A673 (cell line): ENCODE measurements around the gene NXNL1.

ENCODE experiments used
- EZH2 ChIP-seq: fragments of 200-600 bp; sonication (generic); IDR thresholded peaks from 2 replicates; pipeline ENCODE4 v1.6.1; 2017; ENCODE audit warnings: borderline replicate concordance, low read depth, mild to moderate bottlenecking, mixed read lengths, antibody characterized with exemption, low read length; ENCODE audit not compliant: poor library complexity, severe bottlenecking
- TF ChIP-seq, protein P1 (sequence below): fragments of 300-800, 200-600 bp; sonication (generic); conservative IDR thresholded peaks from 2 replicates; pipeline ENCODE4 v1.5.1; 2017; ENCODE audit warnings: low read depth, mild to moderate bottlenecking, antibody characterized with exemption, low read length, moderate library complexity, mixed read lengths

DNA sequence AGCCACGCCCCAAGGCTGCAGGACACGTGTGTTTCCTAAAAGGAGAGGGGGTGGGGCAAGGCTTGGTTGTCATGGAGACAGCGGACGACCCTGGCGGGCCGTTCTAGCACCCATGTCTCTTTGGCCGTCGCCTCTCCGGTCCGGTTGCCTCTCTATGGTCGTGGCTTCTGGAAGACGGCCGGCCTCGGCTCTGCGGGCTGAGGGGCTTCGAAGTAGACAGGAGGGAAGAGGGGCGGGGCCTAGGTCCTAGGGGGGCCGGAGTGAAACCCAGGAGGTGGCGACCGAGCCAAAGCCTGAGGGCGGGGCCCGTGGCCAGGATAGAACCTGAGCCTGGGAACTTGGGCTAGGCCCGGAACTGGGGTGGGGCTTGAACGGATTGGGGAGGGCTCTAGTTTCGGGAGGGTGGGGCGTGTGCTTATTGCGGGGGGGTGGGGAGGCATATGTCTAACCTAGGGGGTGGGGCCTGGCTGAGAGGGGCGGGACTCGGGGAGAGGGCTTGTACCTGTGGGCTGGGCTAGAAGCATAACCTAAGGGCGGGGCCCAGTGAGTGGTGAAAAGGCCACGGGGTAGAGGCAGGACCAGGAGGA is 8.8 kb upstream of the NXNL1 start:
- TF ChIP-seq, protein P1, sequence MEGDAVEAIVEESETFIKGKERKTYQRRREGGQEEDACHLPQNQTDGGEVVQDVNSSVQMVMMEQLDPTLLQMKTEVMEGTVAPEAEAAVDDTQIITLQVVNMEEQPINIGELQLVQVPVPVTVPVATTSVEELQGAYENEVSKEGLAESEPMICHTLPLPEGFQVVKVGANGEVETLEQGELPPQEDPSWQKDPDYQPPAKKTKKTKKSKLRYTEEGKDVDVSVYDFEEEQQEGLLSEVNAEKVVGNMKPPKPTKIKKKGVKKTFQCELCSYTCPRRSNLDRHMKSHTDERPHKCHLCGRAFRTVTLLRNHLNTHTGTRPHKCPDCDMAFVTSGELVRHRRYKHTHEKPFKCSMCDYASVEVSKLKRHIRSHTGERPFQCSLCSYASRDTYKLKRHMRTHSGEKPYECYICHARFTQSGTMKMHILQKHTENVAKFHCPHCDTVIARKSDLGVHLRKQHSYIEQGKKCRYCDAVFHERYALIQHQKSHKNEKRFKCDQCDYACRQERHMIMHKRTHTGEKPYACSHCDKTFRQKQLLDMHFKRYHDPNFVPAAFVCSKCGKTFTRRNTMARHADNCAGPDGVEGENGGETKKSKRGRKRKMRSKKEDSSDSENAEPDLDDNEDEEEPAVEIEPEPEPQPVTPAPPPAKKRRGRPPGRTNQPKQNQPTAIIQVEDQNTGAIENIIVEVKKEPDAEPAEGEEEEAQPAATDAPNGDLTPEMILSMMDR, result no peak
- TF ChIP-seq EZH2, result no peak
